Measurements from ENCODE around the gene ANXA3. TPM values are rescaled to one million over a fixed set of nuclear protein-coding genes. Genes with fewer than 3 reads are reported as not detected.

The ANXA3 gene
- total RNA-seq, 4 donors from 2014 or later: 45.7 to 84.9 (median 61.1) TPM

GRCh38 chr4:78534286-78534955 lies 17.1 kb upstream of the ANXA3 start:
- 84 to 91% methylated on average over 4 of the region's 4 CpGs for WGBS, 2 donors
- H3K27me3 ChIP-seq: no peaks in the 10 kb centered on the region
- intact Hi-C loops (cut with DNase I): no loop called here
- no peak overlapping the region for H3K4me3 ChIP-seq
- H3K9me3 ChIP-seq: no peaks in the 10 kb centered on the region
- peak overlapping the region in 2 of 4 donors; percentile 12 to 30 for H3K27ac ChIP-seq
- no peak for TF ChIP-seq CTCF (IDR thresholded peaks at IDR 0.05)
- H3K36me3 ChIP-seq: no peaks in the 10 kb centered on the region
- DNase-seq: no peak
- H3K4me1 ChIP-seq: peaks cover 0 to 8% (median 0%) of the 10 kb centered on the region in 3 donors

- WGBS, 2 donors: 64 to 65% methylated on average over 5 of the region's 5 CpGs
- no peak for DNase-seq
These were observed 9.2 kb upstream of the ANXA3 start for GRCh38 chr4:78542373-78542772.

GRCh38 chr4:78543424-78544125 lies 8.0 kb upstream of the ANXA3 start:
- H3K4me1 ChIP-seq: no peaks in the 10 kb centered on the region
- H3K9me3 ChIP-seq: no peaks in the 10 kb centered on the region
- TF ChIP-seq CTCF (IDR thresholded peaks at IDR 0.05) (no peak), POLR2A (IDR thresholded peaks at IDR 0.05) (no peak)
- intact Hi-C loops (cut with DNase I): no loop called here
- WGBS, 2 donors: 87 to 92% methylated on average over 2 of the region's 2 CpGs
- no peaks in the 10 kb centered on the region for H3K27me3 ChIP-seq
- DNase-seq: no peak
- H3K36me3 ChIP-seq: peaks cover 0 to 8% (median 0%) of the 10 kb centered on the region in 3 donors
- no peak overlapping the region for H3K27ac ChIP-seq
- H3K4me3 ChIP-seq: no peak overlapping the region

More at GRCh38 chr4:78542373-78542772, 9.2 kb upstream of the ANXA3 start:
- Histone ChIP-seq H3K27ac (no peak overlapping the region), H3K27me3 (no peaks in the 10 kb centered on the region), H3K4me3 (no peak overlapping the region), H3K9me3 (no peaks in the 10 kb centered on the region), H3K36me3 (peaks cover 0 to 8% (median 0%) of the 10 kb centered on the region in 3 donors), H3K4me1 (no peaks in the 10 kb centered on the region)
- TF ChIP-seq CTCF (IDR thresholded peaks at IDR 0.05) (no peak), POLR2A (IDR thresholded peaks at IDR 0.05) (no peak)
- intact Hi-C loops (cut with DNase I): no loop called here

GRCh38 chr4:78544678-78545077 lies 6.9 kb upstream of the ANXA3 start:
- TF ChIP-seq POLR2A (IDR thresholded peaks at IDR 0.05) (no peak), CTCF (IDR thresholded peaks at IDR 0.05) (no peak)
- no peak overlapping the region for H3K4me3 ChIP-seq
- DNase-seq: no peak
- H3K4me1 ChIP-seq: no peaks in the 10 kb centered on the region
- H3K27me3 ChIP-seq: no peaks in the 10 kb centered on the region
- no peaks in the 10 kb centered on the region for H3K9me3 ChIP-seq
- intact Hi-C loops (cut with DNase I): no loop called here
- H3K36me3 ChIP-seq: peaks cover 0 to 8% (median 0%) of the 10 kb centered on the region in 3 donors
- 32 to 36% methylated on average over 2 of the region's 2 CpGs for WGBS, 2 donors
- H3K27ac ChIP-seq: no peak overlapping the region

Measured in esophagus squamous epithelium (tissue), 5 donors.